C4-2B (cell line): ENCODE measurements around the gene SLC25A33.

Experiments used
- ZFX ChIP-seq: fragments of 450-650 bp; IDR thresholded peaks from 2 replicates; pipeline ENCODE4 v1.6.1; 2017
- TF ChIP-seq, protein P1 (sequence below): fragments of 450-650 bp; conservative IDR thresholded peaks from 2 replicates; pipeline ENCODE4 v1.5.1; 2017; ENCODE audit warnings: mild to moderate bottlenecking

GRCh38 chr1:9589719-9590157 lies 50.5 kb downstream of the SLC25A33 start:
- TF ChIP-seq, protein P1, sequence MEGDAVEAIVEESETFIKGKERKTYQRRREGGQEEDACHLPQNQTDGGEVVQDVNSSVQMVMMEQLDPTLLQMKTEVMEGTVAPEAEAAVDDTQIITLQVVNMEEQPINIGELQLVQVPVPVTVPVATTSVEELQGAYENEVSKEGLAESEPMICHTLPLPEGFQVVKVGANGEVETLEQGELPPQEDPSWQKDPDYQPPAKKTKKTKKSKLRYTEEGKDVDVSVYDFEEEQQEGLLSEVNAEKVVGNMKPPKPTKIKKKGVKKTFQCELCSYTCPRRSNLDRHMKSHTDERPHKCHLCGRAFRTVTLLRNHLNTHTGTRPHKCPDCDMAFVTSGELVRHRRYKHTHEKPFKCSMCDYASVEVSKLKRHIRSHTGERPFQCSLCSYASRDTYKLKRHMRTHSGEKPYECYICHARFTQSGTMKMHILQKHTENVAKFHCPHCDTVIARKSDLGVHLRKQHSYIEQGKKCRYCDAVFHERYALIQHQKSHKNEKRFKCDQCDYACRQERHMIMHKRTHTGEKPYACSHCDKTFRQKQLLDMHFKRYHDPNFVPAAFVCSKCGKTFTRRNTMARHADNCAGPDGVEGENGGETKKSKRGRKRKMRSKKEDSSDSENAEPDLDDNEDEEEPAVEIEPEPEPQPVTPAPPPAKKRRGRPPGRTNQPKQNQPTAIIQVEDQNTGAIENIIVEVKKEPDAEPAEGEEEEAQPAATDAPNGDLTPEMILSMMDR, result no peak
- TF ChIP-seq ZFX, result no peak
